Kidney epithelial cell (primary cell): Measurements from ENCODE around the gene GRK3. TPM values are rescaled to one million over a fixed set of nuclear protein-coding genes. Genes with fewer than 3 reads are reported as not detected.

Source experiments
- DNase-seq: peaks from one replicate; pipeline ENCODE4 v3.0.0-alpha.2; 2010; ENCODE audit warnings: low read depth
- H3K27me3 ChIP-seq: 2 replicates; pipeline ENCODE4 v1.6.0; 2011; ENCODE audit warnings: low read length; ENCODE audit not compliant: control insufficient read depth, insufficient read depth
- H3K36me3 ChIP-seq: 2 replicates; pipeline ENCODE4 v1.5.1; 2011; ENCODE audit warnings: low read length; ENCODE audit not compliant: control insufficient read depth, insufficient read depth
- H3K4me3 ChIP-seq: 2 replicates; pipeline ENCODE4 v1.5.1; 2011; ENCODE audit warnings: low read depth, mild to moderate bottlenecking, control low read depth, low read length
- CTCF ChIP-seq: IDR thresholded peaks from 2 replicates; pipeline ENCODE4 v1.5.1; 2011; ENCODE audit warnings: mild to moderate bottlenecking, moderate library complexity, low read length, control low read depth, inconsistent platforms; ENCODE audit not compliant: insufficient read depth, poor library complexity, severe bottlenecking
- total RNA-seq: library from RNA; depleted of rRNA; stranded (reverse); fragments of >200 nt; gene quantifications from 2 replicates; pipeline ENCODE4 v1.2.3, GENCODE V29; 2015

GRK3 gene
- total RNA-seq, 1 donor from 2014 or later = 5.8 TPM

GRCh38 chr22:25748140-25748539, 183.7 kb downstream of the GRK3 start:
- Histone ChIP-seq H3K36me3 (no peaks in the 10 kb centered on the region), H3K27me3 (no peaks in the 10 kb centered on the region), H3K4me3 (no peak overlapping the region)
- DNase-seq = no peak
- no peak for TF ChIP-seq CTCF

GRCh38 chr22:25748704-25749103, 184.2 kb downstream of the GRK3 start:
- no peaks in the 10 kb centered on the region for H3K36me3 ChIP-seq
- no peak for DNase-seq

GRCh38 chr22:25749420-25750169, 185.1 kb downstream of the GRK3 start:
- DNase-seq = no peak
- H3K36me3 ChIP-seq = no peaks in the 10 kb centered on the region
- no peak for TF ChIP-seq CTCF

More at GRCh38 chr22:25748704-25749103, 184.2 kb downstream of the GRK3 start:
- Histone ChIP-seq H3K4me3 (no peak overlapping the region), H3K27me3 (no peaks in the 10 kb centered on the region)
- no peak for TF ChIP-seq CTCF

GRCh38 chr22:25750569-25751173, 186.2 kb downstream of the GRK3 start:
- no peaks in the 10 kb centered on the region for H3K36me3 ChIP-seq
- DNase-seq = no peak
- H3K4me3 ChIP-seq = no peak overlapping the region
- TF ChIP-seq CTCF = no peak
- H3K27me3 ChIP-seq = no peaks in the 10 kb centered on the region

More at GRCh38 chr22:25749420-25750169, 185.1 kb downstream of the GRK3 start:
- Histone ChIP-seq H3K4me3 (no peak overlapping the region), H3K27me3 (no peaks in the 10 kb centered on the region)

GRCh38 chr22:25751174-25751581, 186.7 kb downstream of the GRK3 start:
- no peak for DNase-seq
- Histone ChIP-seq H3K4me3 (no peak overlapping the region), H3K27me3 (no peaks in the 10 kb centered on the region), H3K36me3 (no peaks in the 10 kb centered on the region)
- no peak for TF ChIP-seq CTCF
